Kasumi-1 (cell line): ENCODE results near the gene MGAT3.

Experiments
- DNase-seq, 2 experiments: peaks; one replicate each; lab custom pipeline; 2025; lab: John Stamatoyannopoulos, UW

MGAT3 gene

DNA sequence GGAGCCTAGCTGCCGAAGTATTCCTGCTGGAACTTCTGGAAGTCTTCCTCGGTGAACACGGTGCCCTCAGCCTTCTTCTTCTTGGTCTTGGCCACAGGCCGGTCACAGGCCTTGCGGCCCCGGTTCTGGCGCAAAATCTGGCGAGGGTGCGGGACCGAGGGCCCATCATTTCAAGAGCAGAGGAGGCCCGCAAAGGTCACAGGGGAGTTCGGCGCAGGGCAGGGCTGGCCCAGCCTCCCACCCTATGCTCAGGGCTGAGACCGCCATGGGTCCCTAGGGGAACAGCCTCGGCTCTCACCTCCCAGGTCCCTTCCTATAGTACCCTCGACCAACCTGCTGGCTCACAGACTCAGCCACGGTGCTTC, 72.7 kb downstream of the MGAT3 start:
- no peak for DNase-seq

GRCh38 chr22:39530116-39530515, 73.3 kb downstream of the MGAT3 start:
- no peak for DNase-seq

DNA sequence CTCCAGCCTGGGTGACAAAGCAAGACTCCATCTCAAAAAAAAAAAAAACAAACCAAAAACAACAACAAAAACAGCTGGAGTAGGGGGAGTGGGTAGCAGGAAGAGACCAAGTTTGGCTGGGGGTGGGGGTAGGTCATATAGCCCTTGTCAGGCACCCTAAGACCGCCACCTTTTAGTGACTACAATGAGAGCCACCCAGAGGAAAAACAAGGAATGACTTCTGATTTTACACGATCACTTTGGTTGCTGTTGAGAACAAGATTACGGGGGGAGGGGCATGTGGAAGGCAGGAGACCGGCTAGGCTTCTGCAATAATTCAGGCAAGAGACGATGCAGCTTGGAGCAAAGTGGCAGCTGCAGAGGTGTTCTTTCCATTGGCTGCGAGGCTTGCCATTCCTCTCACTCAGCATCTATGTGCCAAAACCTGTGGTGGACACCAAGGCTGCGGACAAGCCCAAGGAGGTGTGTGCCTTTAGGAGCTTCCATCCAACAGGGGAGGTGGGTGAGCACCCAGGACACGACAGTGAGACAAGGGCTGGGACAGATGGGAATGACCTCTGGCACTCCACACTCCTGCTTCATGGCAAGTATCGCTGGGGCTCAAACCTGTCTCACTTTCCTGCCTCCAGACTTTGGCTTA, 74.0 kb downstream of the MGAT3 start:
- peak; percentile 82 to 83 for DNase-seq

GRCh38 chr22:39532215-39533073, 75.6 kb downstream of the MGAT3 start, which contains the start of gene RPS19BP1:
Gene RPS19BP1 (minus strand): TSS chr22:39532748. CDS start chr22:39532738, 10 bp downstream.
- peak; percentile 100 for DNase-seq

GRCh38 chr22:39534092-39534506, 77.3 kb downstream of the MGAT3 start:
- no peak for DNase-seq

DNA sequence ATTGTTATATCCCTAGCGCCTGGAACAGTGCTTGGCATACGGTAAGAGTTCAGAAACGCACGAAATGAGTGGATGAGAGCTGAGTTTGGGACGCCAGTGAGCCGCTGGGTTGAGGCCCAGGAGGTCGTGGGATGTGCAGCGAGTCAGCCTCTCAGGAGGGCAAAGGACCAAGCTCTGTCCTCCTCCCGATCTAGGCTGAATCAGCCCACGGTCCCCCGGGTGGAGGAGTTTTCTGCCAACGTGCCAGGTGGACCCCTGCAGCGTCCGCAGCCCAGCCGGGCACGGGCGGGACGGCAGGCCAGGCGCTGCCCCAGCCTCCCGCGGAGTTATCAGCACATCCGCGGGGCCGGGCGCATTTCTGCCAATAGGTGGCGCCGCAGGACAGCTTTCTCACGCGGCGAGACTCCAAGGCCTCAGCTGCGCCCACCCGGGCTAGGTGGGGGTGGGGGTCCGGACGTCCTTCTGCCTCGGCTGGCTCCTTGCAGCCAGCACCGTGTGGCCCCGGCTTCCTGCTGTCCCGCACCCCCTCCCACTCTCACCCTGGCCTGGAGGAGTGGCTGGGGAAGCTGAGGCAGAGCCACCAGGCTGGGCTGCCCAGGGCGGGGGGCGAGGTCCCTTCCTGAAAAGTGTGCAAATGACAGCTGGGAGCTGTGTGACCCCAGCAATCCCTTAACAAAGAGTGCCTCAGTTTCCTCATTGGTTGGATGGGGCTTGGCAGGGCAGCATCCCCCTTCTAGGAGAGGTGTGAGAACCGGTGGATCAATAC, 78.0 kb downstream of the MGAT3 start:
- DNase-seq: peak; percentile 33 to 44

- DNase-seq: no peak
These were observed 78.5 kb downstream of the MGAT3 start for GRCh38 chr22:39535357-39535725.

DNA sequence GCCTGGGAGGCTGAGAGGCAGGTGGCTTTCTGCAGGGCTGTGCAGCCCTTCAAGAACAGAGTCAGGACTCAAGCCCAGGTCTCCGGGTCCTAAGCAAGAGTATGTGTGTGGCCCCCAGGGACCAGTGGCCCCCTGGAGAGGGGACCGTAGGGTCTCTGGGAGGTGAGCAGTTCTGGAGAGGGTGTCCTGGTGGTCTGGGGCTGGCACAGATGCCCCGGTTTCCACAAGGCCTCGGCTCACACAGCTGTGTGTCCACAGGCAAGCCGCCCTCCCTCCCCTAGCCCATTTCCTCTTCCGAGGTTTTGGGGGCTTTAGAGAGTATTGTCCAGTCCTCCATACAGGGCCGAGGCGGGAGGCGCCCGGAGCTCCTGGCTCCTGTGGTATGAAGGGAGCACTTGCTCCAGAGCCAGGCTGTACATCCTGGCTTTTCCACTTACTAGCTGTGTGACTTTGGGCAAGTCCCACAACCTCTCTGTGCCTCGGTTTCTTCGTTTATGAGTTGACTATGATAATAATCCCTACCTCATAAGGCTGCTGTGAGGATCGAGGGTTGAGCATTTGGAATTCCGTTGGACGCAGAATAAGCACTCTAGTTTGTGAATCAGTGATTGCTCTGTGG, 79.1 kb downstream of the MGAT3 start:
- no peak for DNase-seq

- no peak for DNase-seq
These were observed 79.9 kb downstream of the MGAT3 start for GRCh38 chr22:39536711-39537110.

DNA sequence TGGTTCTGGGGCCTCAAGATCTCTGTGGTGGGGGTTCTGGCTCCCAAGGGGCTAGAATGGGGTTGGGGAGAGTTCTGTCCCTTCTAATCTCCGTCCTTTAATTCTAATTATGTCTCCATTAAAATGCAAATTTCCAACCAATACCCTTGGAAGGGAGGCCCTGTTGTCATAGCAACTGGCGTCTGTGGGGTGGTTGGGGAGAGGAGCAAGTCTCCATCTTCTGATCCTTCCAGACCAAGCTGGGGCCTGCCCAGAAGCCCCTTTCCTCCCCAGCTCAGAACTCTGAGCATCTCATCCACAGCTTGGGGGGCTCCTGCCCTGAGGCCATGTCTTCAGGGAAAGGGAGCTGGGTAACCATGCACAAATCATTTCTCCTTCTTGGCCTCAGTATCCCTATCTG, 81.2 kb downstream of the MGAT3 start:
- DNase-seq: no peak
